Smooth muscle cell of the pulmonary artery (primary cell): ENCODE measurements around the gene ZNF593OS. TPM values are rescaled to one million over a fixed set of nuclear protein-coding genes. Genes with fewer than 3 reads are reported as not detected.

Source experiments
- total RNA-seq: library from RNA; depleted of rRNA; stranded (reverse); fragments of >200 nt; gene quantifications from 2 replicates; pipeline ENCODE4 v1.2.3, GENCODE V29; 2014

The ZNF593OS gene
- not detected in 2 replicates for total RNA-seq

DNA sequence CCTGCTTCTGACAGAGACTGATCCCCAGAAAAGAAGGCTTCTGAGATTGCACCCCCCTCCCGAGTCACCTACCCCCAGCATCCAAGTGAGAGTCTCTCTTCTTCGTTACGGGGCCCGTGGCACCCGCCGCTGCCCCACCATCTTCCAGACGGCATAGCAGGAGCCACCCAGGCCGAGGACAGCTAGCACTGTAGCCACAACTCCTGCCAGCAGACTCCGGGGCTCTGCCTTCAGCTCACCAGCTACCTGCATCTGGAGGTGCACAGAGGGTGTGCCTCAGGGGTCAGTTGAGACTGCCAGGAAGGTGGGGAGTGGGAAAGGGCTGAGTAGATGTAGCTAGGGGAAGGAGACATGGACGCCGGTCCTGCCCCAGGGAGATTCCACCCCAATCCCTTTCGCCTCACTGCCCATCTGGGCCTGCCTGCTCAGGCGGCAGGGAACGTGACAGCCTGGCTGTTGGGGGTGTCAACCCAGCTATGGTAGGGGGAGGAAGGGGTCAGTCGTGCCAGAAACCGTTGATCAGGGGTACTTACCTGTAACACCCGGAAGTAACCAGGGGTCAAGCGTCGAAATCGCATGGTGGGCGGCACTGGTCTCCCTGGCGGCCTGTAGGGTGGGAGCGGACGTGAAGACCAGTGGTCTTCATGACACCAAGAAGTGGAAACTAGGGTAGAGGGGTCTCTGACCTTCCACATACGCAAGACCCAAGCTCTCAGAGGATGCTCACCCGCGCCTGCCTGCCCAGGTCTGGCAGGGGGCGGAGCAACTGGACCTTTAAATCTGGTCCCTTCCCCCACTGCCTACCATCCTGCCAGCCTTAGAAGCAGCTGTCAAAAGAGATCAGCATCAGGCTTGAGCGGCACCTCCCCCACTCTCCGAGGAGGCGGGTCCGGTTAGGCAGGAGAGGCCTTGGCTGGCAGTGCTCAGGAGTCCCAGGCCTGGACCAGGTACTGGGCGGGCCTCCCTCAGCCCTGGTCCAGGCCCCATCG lies at the start of gene ZNF593OS:
Gene ZNF593OS, minus strand, starts transcription at position 749 of the 989 bp plus-strand sequence. Its CDS starts 171 bp downstream, at position 578.

DNA sequence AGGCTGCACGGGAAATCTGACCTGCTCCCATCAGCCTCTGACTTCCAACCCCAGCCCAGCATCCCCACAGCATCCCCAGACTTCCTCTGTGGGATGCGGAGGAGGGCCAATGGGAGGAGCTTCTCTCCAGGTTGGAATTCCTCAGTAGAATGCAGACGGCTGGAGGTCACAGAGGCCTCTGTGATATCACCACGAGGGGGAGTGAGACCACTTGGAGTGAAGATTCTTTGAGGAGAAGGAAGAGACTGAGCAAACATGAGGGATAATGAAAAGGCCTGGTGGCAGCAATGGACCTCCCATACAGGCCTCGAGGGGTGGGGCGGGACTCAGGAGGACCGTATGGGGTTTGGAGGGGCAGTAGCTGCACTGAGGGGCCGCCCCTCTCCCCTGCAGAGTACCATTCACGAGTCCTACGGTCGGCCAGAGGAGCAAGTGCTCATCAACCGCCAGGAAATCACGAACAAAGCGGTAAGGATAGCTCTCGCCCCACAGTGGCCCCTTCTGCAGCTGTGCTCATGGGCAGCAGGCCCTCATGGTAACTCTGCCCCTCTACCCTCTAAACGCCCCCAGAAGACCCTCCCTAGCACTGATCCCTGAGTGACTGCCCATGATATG lies 18.8 kb upstream of the ZNF593OS start, which contains the start of gene CATSPER4:
Gene CATSPER4, plus strand, starts transcription at position 230 of the 615 bp plus-strand sequence. Its CDS starts 26 bp downstream, at position 256.

DNA sequence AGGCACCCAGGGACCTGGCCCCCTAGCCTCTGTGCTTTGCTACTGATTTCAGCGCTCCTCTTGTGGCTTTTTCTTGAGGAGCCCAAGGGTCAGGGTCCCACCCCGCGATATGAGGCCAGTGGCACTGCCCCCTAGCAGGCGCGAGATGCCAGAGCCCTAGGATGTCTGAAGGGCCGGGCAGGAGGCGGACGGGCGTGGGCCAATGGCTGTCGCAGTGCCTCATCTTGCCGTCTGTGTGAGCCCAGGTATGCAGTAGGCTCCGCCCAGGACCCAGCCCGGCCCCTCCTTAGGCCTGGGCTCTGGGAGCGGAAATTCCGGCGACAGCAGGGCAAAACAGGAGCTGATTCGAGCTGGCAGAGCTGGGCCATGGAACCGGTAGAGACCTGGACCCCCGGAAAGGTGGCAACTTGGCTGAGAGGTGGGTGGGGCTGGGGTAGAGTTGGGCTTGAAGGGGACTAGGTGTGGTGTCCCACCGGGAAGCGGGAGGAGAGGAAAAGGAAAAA lies 5.6 kb upstream of the ZNF593OS start, which contains the start of gene CNKSR1:
Gene CNKSR1, plus strand, starts transcription at position 310 of the 503 bp plus-strand sequence. Its CDS starts 57 bp downstream, at position 367.

DNA sequence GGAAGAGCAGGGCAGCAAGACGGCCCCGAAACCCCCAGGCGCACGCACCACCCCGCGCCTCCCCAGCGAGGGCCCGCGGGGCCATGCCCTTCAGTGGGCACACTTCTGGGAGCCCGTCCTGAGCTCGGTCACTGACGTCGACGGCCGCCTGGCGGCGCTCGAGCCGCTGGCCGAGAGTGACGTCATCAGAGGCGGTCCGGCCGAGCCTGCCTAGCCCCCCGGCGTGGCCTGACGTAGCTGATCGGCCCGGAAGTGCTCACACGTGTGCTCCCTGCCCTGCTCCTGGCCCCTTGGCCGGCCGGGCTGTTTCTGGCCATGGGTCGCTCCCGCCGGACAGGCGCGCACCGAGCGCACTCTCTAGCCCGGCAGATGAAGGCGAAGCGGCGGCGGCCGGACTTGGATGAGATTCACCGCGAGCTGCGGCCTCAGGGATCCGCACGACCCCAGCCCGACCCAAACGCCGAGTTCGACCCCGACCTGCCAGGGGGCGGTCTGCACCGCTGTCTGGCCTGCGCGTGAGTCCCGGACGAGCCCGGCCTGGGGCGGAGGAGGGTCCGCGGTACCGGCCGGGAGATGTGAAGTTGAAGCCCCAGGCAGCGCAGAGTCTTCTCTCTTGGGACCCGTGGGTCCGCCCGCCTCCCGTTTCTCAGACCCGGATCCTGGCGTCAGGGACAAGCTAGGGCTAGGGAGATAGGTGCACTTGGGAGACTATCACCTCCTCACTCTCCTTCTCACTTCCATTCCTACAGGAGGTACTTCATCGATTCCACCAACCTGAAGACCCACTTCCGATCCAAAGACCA lies 1.8 kb downstream of the ZNF593OS start, which contains the start of gene ZNF593:
Gene ZNF593, plus strand, starts transcription at position 240 of the 803 bp plus-strand sequence. Its CDS starts 76 bp downstream, at position 316.

DNA sequence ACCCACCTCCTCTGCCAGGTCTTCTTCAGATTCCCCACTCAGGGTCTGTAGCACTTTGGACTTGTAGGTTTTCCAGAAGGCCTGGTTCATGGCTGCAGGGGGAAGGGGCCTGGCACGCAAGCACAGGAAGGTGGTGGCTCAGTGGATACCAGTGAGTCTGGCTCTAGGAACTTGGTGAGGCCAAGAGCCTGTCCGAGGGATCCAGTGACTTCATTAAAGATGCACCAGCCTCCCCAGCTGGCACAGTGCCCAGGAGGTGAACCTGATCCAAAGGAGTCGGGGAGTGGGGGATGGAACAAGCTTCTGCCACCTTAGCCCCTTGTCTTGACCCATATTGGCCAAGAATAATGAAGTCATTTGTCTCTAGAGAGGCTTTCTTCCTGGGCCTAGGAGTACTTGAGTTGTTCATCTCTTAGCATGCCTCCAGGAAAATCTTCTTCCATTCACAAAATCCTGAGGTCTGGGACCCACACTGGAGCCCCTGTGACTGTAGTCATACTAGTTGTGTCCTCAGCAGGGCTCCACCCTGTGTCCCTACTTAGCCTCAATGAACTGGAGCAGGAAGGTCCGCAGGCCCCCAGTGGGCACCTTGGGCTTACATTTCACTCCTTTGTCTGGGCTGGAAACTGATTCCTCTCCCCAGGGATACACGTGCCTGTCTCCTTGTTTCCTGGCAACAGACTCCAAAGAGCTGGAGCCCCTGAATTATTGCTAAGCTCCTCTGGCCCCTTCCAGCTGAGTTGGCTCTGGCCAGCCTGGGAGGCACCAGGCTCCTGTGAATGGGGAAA lies 3.0 kb downstream of the ZNF593OS start, which contains the start of gene C1orf232:
Gene C1orf232, minus strand, starts transcription at position 554 of the 788 bp plus-strand sequence. Its CDS starts 464 bp downstream, at position 90.

DNA sequence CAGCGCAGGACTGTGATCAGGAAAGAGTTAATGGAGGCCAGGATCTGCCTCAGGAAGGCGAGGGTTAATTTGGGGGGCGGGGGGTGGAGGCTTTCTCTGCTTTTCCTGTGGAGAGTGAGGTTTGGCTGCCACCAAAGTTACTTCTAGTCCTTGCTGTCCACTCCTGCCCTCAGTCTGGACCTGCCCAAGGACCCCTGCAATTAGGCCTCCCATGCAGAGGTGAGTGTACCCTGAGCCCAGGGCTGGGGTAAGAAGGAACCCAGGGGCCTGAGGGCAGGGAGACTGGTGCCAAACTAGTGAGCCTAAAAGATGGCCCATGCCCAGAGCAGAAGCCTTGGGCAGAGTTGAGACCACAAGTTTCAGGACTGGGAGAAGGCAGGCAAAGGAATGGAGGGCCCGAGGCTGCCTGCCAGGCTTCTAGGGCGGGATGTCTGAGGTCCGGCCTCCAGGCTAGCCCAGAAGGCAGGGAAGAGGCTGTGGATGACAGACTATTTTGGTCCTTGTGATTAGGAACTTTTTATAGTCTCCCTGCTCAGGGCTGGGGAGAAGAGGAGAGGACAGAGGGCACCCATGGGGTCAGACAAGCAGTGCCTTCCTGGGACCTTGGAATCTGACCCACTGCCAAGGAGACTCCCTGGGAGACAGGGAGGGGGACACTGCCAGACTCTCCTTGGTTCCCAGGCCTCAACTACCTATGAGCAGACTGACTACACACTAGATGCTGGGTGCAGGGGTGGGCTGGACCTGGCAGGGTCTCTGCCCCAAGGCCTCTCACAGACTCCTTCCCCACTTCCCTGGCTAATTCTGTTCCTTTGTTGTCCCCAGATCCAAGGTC lies 12.5 kb downstream of the ZNF593OS start, which contains the start of gene FAM110D:
Gene FAM110D, plus strand, starts transcription at position 172 of the 835 bp plus-strand sequence. CDS start 2,213 bp downstream, outside the sequence.

Other genes with a start within 250 kb of the ZNF593OS start
- 11.2 and 12.1 TPM in 2 replicates for gene PAFAH2, start 173.8 kb downstream of the ZNF593OS start, total RNA-seq
- gene EXTL1, start 150.1 kb downstream of the ZNF593OS start, total RNA-seq = 0.20 and 0.33 TPM in 2 replicates
- not detected in 2 replicates for gene SLC30A2, start 125.7 kb downstream of the ZNF593OS start, total RNA-seq
- gene TRIM63, start 104.2 kb downstream of the ZNF593OS start, total RNA-seq = 0.07 and 0.30 TPM in 2 replicates
- 3.5 and 4.1 TPM in 2 replicates for gene PDIK1L, start 60.0 kb downstream of the ZNF593OS start, total RNA-seq
- not detected in 2 replicates for gene FAM110D, start 12.8 kb downstream of the ZNF593OS start, total RNA-seq
- not detected in 2 replicates for gene C1orf232, start 2.9 kb downstream of the ZNF593OS start, total RNA-seq
- 13.6 and 14.0 TPM in 2 replicates for gene ZNF593, start 1.9 kb downstream of the ZNF593OS start, total RNA-seq
- gene CNKSR1, start 5.7 kb upstream of the ZNF593OS start, total RNA-seq = 0.07 and 0.69 TPM in 2 replicates
- not detected in 2 replicates for gene CATSPER4, start 18.8 kb upstream of the ZNF593OS start, total RNA-seq
- 6.1 and 6.9 TPM in 2 replicates for gene CEP85, start 62.4 kb upstream of the ZNF593OS start, total RNA-seq
- gene SH3BGRL3, start 108.3 kb upstream of the ZNF593OS start, total RNA-seq = 68.1 and 84.3 TPM in 2 replicates
- 3.1 and 3.8 TPM in 2 replicates for gene UBXN11, start 134.8 kb upstream of the ZNF593OS start, total RNA-seq
- not detected in 2 replicates for gene CD52, start 146.1 kb upstream of the ZNF593OS start, total RNA-seq
- not detected in 2 replicates for gene CRYBG2, start 182.3 kb upstream of the ZNF593OS start, total RNA-seq
- gene ZNF683, start 200.9 kb upstream of the ZNF593OS start, total RNA-seq = not detected in 2 replicates
- gene LIN28A, start 239.0 kb upstream of the ZNF593OS start, total RNA-seq = not detected in 2 replicates